Stomach (tissue), 9 donors: ENCODE results near the gene IPO4. TPM values are rescaled to one million over a fixed set of nuclear protein-coding genes. Genes with fewer than 3 reads are reported as not detected.

ENCODE experiments used
- DNase-seq, 2 donors: peaks; one replicate each; pipeline versions ENCODE4 v3.0.0 to v3.0.0-alpha.2; 2013 to 2019
- H3K27ac ChIP-seq, 5 donors: fragments of 200-600 bp in 4 of 5; sonication (generic) in 4 of 5; one replicate each; pipeline ENCODE4 v1.5.1; 2013 to 2019; ENCODE audit warnings: mild to moderate bottlenecking in 1 of 5, moderate library complexity in 1 of 5
- H3K27me3 ChIP-seq, 3 donors: fragments of 200-600 bp; sonication (generic); one replicate each; pipeline ENCODE4 v1.5.1; 2017 to 2019; ENCODE audit warnings: mixed run types in 1 of 3
- H3K36me3 ChIP-seq, 4 donors: fragments of 200-600 bp; sonication (generic); 1 replicate in 3 of 4; 2 replicates in 1 of 4; pipeline ENCODE4 v1.5.1; 2016 to 2019
- H3K4me1 ChIP-seq, 4 donors: fragments of 200-600 bp; sonication (generic); one replicate each; pipeline ENCODE4 v1.5.1; 2016 to 2019
- H3K4me3 ChIP-seq, 4 donors: fragments of 200-600 bp; sonication (generic) in 3 of 4; one replicate each; pipeline ENCODE4 v1.5.1; 2016 to 2019; ENCODE audit warnings: mild to moderate bottlenecking in 1 of 4
- H3K9me3 ChIP-seq, 4 donors: fragments of 200-600 bp; sonication (generic); one replicate each; pipeline ENCODE4 v1.5.1; 2016 to 2019
- CTCF ChIP-seq, 7 experiments: fragments of 450-650 bp in 4 of 7; fragments of 200-600 bp in 3 of 7; sonication (generic) in 3 of 7; IDR thresholded peaks; one replicate each; pipeline ENCODE4 v1.5.1; 2016 to 2019; ENCODE audit warnings: antibody characterized with exemption in 7 of 7, control low read depth in 2 of 7, mild to moderate bottlenecking in 1 of 7
- EP300 ChIP-seq: sonication (generic); formaldehyde crosslinking; IDR thresholded peaks from one replicate; pipeline ENCODE4 v1.6.1; 2017; ENCODE audit warnings: antibody characterized with exemption
- POLR2A ChIP-seq, 4 donors: fragments of 450-650 bp; IDR thresholded peaks; one replicate each; pipeline ENCODE4 v1.6.1; 2016; ENCODE audit warnings: antibody characterized with exemption in 4 of 4, control low read depth in 2 of 4, mild to moderate bottlenecking in 1 of 4, moderate library complexity in 1 of 4
- POLR2AphosphoS5 ChIP-seq, 3 donors: sonication (generic); formaldehyde crosslinking; IDR thresholded peaks; one replicate each; pipeline ENCODE4 v1.6.1; 2016; ENCODE audit warnings: antibody characterized with exemption in 3 of 3
- WGBS, 5 donors: extraction: QIAGEN DNeasy Blood & Tissue Kit in 3 of 5; methylation state at CpG; one replicate each; pipeline versions ENCODE4 v1.1.5 to v1.1.7; 2013 to 2018; 5-methylcytosine and 5-hydroxymethylcytosine counted together
- intact Hi-C: fragments of 100-400 bp; cut with DNase I; formaldehyde crosslinking; loops from one replicate; pipeline ENCODE4 v1.15.1; 2023; ENCODE audit warnings: low total_unique reads
- polyA plus RNA-seq, 3 donors: library from polyadenylated mRNA; stranded (reverse); fragments of 200-250 nt; gene quantifications; one replicate each; pipeline ENCODE4 v1.2.3, GENCODE V29; 2013
- total RNA-seq, 5 donors: library from RNA; depleted of rRNA; stranded (reverse); fragments of >200 nt; gene quantifications; one replicate each; pipeline versions ENCODE4 v1.1.0 to v1.2.3, GENCODE V29; 2014 to 2016
- donor health status: healthy with polysubstance abuse.
- donor health status: Bipolar disorder and iron deficiency.
- donor health status: healthy.

Gene IPO4
- total and polyA plus RNA-seq, 8 donors: 9.3 to 227 (median 14.9) TPM

GRCh38 chr14:24146453-24146977 lies 42.1 kb downstream of the IPO4 start, which contains the start of gene PSME2:
TSS of gene PSME2 (minus strand) at chr14:24146610. CDS start at chr14:24146581, 29 bp downstream.
- Histone ChIP-seq H3K4me1 (peaks cover 31 to 69% (median 55%) of the 10 kb centered on the region in 4 donors), H3K4me3 (peak within 1 kb of the TSS; percentile 76 to 96 (median 88)), H3K36me3 (peaks cover 16 to 46% (median 43%) of the 10 kb centered on the region in 4 donors), H3K27ac (peak within 1 kb of the TSS; percentile 91 to 98 (median 97)), H3K9me3 (no peaks in the 10 kb centered on the region), H3K27me3 (no peaks in the 10 kb centered on the region)
- intact Hi-C loops: no loop called here
- peak; percentile 95 to 98 for DNase-seq
- TF ChIP-seq POLR2AphosphoS5 (IDR thresholded peaks at IDR 0.05): peak in 2 of 3 donors; percentile 70 to 72
- no peak for TF ChIP-seq CTCF (IDR thresholded peaks at IDR 0.05)
- TF ChIP-seq EP300: no peak
- no peak for TF ChIP-seq POLR2A (IDR thresholded peaks at IDR 0.05)
- 0 to 2% (median 1%) methylated on average over 24 to 25 of the region's 25 CpGs for WGBS, 5 donors

- Histone ChIP-seq H3K27me3 (no peaks in the 10 kb centered on the region), H3K36me3 (peaks cover 10 to 40% (median 37%) of the 10 kb centered on the region in 4 donors), H3K4me3 (peak overlapping the region; percentile 76 to 96 (median 88)), H3K9me3 (no peaks in the 10 kb centered on the region), H3K4me1 (peaks cover 31 to 70% (median 57%) of the 10 kb centered on the region in 4 donors), H3K27ac (peak overlapping the region; percentile 91 to 98 (median 97))
- WGBS, 5 donors: 4 to 10% (median 7%) methylated on average over 6 to 9 of the region's 9 CpGs
- DNase-seq: no peak
- intact Hi-C loops: no loop called here
- TF ChIP-seq POLR2AphosphoS5 (IDR thresholded peaks at IDR 0.05): no peak
- no peak for TF ChIP-seq POLR2A (IDR thresholded peaks at IDR 0.05)
- TF ChIP-seq EP300: no peak
- no peak for TF ChIP-seq CTCF (IDR thresholded peaks at IDR 0.05)
Observed at GRCh38 chr14:24145690-24146452, 42.7 kb downstream of the IPO4 start.

GRCh38 chr14:24145219-24145618 lies 43.4 kb downstream of the IPO4 start:
- WGBS, 5 donors: 82 to 96% (median 93%) methylated on average over 2 of the region's 2 CpGs
- intact Hi-C loops: no loop called here

More at GRCh38 chr14:24145219-24145618, 43.4 kb downstream of the IPO4 start:
- H3K27me3 ChIP-seq: no peaks in the 10 kb centered on the region
- H3K4me1 ChIP-seq: peaks cover 31 to 70% (median 63%) of the 10 kb centered on the region in 4 donors
- H3K36me3 ChIP-seq: peaks cover 5 to 33% (median 30%) of the 10 kb centered on the region in 4 donors
- H3K27ac ChIP-seq: peak overlapping the region; percentile 91 to 98 (median 97)
- no peaks in the 10 kb centered on the region for H3K9me3 ChIP-seq
- no peak for TF ChIP-seq POLR2A (IDR thresholded peaks at IDR 0.05)
- no peak for TF ChIP-seq POLR2AphosphoS5 (IDR thresholded peaks at IDR 0.05)
- TF ChIP-seq CTCF (IDR thresholded peaks at IDR 0.05): no peak
- TF ChIP-seq EP300: no peak
- DNase-seq: no peak
- peak overlapping the region in 2 of 4 donors; percentile 76 to 84 for H3K4me3 ChIP-seq
